ENCODE measurements around the gene DLGAP5. TPM values are rescaled to one million over a fixed set of nuclear protein-coding genes. Genes with fewer than 3 reads are reported as not detected.
A peak's percentile ranks its signal among the peaks of the same experiment; 100 is the strongest.

The DLGAP5 gene
- polyA plus RNA-seq, 4 donors = 0.81 to 13.2 (median 6.6) TPM

- H3K9me3 ChIP-seq (ENCODE audit: control insufficient read depth in 2 of 2, insufficient read depth in 1 of 2, low read depth in 1 of 2, low read length in 1 of 2) = peaks cover 0 to 11% of the 10 kb centered on the region in 2 donors
- no peak for FAIRE-seq
- 81 to 96% (median 90%) methylated on average over 7 of the region's 7 CpGs for WGBS, 3 donors
- peak overlapping the region in 1 of 3 donors; percentile 8 for H3K27ac ChIP-seq (ENCODE audit: low read depth in 1 of 3, low read length in 2 of 3)
- peaks cover 7 to 56% (median 27%) of the 10 kb centered on the region in 3 donors for H3K4me1 ChIP-seq (ENCODE audit: control insufficient read depth in 3 of 3, insufficient read depth in 2 of 3, low read depth in 1 of 3, low read length in 2 of 3)
- DNase-seq = no peak
- no peak overlapping the region for H3K4me3 ChIP-seq (ENCODE audit: low read depth in 1 of 3, low read length in 3 of 3)
- no peaks in the 10 kb centered on the region for H3K27me3 ChIP-seq (ENCODE audit: control insufficient read depth in 3 of 3, insufficient read depth in 3 of 3, low read length in 3 of 3)
- no peaks in the 10 kb centered on the region for H3K36me3 ChIP-seq (ENCODE audit: control insufficient read depth in 3 of 3, insufficient read depth in 2 of 3, low read depth in 1 of 3, low read length in 3 of 3)
Measured at GRCh38 chr14:55105991-55106390, 85.4 kb downstream of the DLGAP5 start.

DNA sequence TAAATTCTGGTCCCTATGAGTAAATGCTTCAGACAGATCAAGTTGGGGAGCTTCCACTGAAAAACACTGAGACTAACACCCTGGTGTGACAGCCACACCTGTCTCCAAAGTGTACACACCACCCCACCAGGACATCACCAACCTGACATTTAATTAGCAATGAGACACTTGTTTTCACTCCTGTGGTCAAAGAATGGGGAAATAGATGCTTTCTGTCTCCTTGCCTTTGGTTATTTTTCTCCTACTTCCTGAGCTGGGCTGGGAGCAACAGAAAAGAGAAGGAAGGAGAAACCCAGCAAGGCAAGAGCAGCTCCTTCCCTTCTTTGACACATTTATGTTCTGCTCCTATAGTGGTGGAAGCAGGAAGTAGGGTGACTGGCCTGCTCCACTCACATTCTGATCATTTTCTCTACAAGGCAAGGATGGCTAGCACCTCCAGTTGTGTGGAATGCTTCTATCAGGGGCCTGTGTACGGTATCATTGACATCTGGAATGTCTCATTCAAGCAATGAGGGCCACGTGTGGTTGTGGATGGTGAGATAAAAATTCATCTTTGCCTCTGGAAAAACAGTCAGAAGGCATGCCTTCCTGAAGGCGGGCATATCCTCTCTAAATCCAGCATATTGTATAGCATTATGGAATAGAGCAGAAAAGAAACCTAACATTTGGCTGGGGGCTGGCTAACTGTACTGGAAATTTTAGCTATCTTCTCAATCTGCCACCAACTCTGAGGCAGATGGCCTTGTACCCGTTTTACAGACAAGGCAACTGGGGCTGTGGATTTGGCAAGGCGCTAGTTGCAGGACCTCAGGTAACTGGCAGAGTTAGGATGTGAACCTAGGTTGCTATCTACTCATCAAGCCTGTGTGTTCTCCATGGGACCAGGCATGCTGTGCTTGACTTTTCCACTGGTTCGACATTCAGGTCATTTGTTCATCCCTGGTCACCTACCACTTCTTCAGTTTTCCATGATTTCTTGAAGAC is 87.1 kb downstream of the DLGAP5 start:
- DNase-seq = peak in 1 of 2 donors; percentile 44
- H3K9me3 ChIP-seq (ENCODE audit: control insufficient read depth in 2 of 2, insufficient read depth in 1 of 2, low read depth in 1 of 2, low read length in 1 of 2) = peaks cover 0 to 9% of the 10 kb centered on the region in 2 donors
- WGBS, 3 donors = 89 to 95% (median 93%) methylated on average over 6 of the region's 6 CpGs
- H3K27me3 ChIP-seq (ENCODE audit: control insufficient read depth in 3 of 3, insufficient read depth in 3 of 3, low read length in 3 of 3) = no peaks in the 10 kb centered on the region
- peak overlapping the region; percentile 94 to 100 (median 97) for H3K27ac ChIP-seq (ENCODE audit: low read depth in 1 of 3, low read length in 2 of 3)
- H3K4me3 ChIP-seq (ENCODE audit: low read depth in 1 of 3, low read length in 3 of 3) = no peak overlapping the region
- H3K4me1 ChIP-seq (ENCODE audit: control insufficient read depth in 3 of 3, insufficient read depth in 2 of 3, low read depth in 1 of 3, low read length in 2 of 3) = peaks cover 7 to 62% (median 37%) of the 10 kb centered on the region in 3 donors
- H3K36me3 ChIP-seq (ENCODE audit: control insufficient read depth in 3 of 3, insufficient read depth in 2 of 3, low read depth in 1 of 3, low read length in 3 of 3) = no peaks in the 10 kb centered on the region
- no peak for FAIRE-seq

- peak overlapping the region; percentile 94 to 100 (median 97) for H3K27ac ChIP-seq (ENCODE audit: low read depth in 1 of 3, low read length in 2 of 3)
- peaks cover 10 to 60% (median 40%) of the 10 kb centered on the region in 3 donors for H3K4me1 ChIP-seq (ENCODE audit: control insufficient read depth in 3 of 3, insufficient read depth in 2 of 3, low read depth in 1 of 3, low read length in 2 of 3)
- WGBS, 3 donors = 4 to 22% (median 8%) methylated on average over 13 of the region's 13 CpGs
- H3K36me3 ChIP-seq (ENCODE audit: control insufficient read depth in 3 of 3, insufficient read depth in 2 of 3, low read depth in 1 of 3, low read length in 3 of 3) = no peaks in the 10 kb centered on the region
- H3K9me3 ChIP-seq (ENCODE audit: control insufficient read depth in 2 of 2, insufficient read depth in 1 of 2, low read depth in 1 of 2, low read length in 1 of 2) = peaks cover 0 to 9% of the 10 kb centered on the region in 2 donors
- peak; percentile 96 to 99 for DNase-seq
- no peaks in the 10 kb centered on the region for H3K27me3 ChIP-seq (ENCODE audit: control insufficient read depth in 3 of 3, insufficient read depth in 3 of 3, low read length in 3 of 3)
- peak overlapping the region in 1 of 3 donors; percentile 25 for H3K4me3 ChIP-seq (ENCODE audit: low read depth in 1 of 3, low read length in 3 of 3)
- FAIRE-seq = no peak
Measured at GRCh38 chr14:55103005-55103640, 88.3 kb downstream of the DLGAP5 start.

- H3K36me3 ChIP-seq (ENCODE audit: control insufficient read depth in 3 of 3, insufficient read depth in 2 of 3, low read depth in 1 of 3, low read length in 3 of 3) = no peaks in the 10 kb centered on the region
- 2 to 5% (median 2%) methylated on average over 7 of the region's 7 CpGs for WGBS, 3 donors
- peaks cover 11 to 61% (median 42%) of the 10 kb centered on the region in 3 donors for H3K4me1 ChIP-seq (ENCODE audit: control insufficient read depth in 3 of 3, insufficient read depth in 2 of 3, low read depth in 1 of 3, low read length in 2 of 3)
- no peak overlapping the region for H3K4me3 ChIP-seq (ENCODE audit: low read depth in 1 of 3, low read length in 3 of 3)
- H3K27ac ChIP-seq (ENCODE audit: low read depth in 1 of 3, low read length in 2 of 3) = peak overlapping the region; percentile 94 to 100 (median 97)
- DNase-seq = peak; percentile 75 to 77
- peaks cover 0 to 9% of the 10 kb centered on the region in 2 donors for H3K9me3 ChIP-seq (ENCODE audit: control insufficient read depth in 2 of 2, insufficient read depth in 1 of 2, low read depth in 1 of 2, low read length in 1 of 2)
- H3K27me3 ChIP-seq (ENCODE audit: control insufficient read depth in 3 of 3, insufficient read depth in 3 of 3, low read length in 3 of 3) = no peaks in the 10 kb centered on the region
- no peak for FAIRE-seq
Measured at GRCh38 chr14:55102141-55102621, 89.2 kb downstream of the DLGAP5 start.

GRCh38 chr14:55101698-55102097 is 89.7 kb downstream of the DLGAP5 start:
- no peaks in the 10 kb centered on the region for H3K36me3 ChIP-seq (ENCODE audit: control insufficient read depth in 3 of 3, insufficient read depth in 2 of 3, low read depth in 1 of 3, low read length in 3 of 3)
- H3K27me3 ChIP-seq (ENCODE audit: control insufficient read depth in 3 of 3, insufficient read depth in 3 of 3, low read length in 3 of 3) = no peaks in the 10 kb centered on the region
- peaks cover 11 to 62% (median 43%) of the 10 kb centered on the region in 3 donors for H3K4me1 ChIP-seq (ENCODE audit: control insufficient read depth in 3 of 3, insufficient read depth in 2 of 3, low read depth in 1 of 3, low read length in 2 of 3)
- H3K9me3 ChIP-seq (ENCODE audit: control insufficient read depth in 2 of 2, insufficient read depth in 1 of 2, low read depth in 1 of 2, low read length in 1 of 2) = peaks cover 0 to 9% of the 10 kb centered on the region in 2 donors
- H3K27ac ChIP-seq (ENCODE audit: low read depth in 1 of 3, low read length in 2 of 3) = peak overlapping the region; percentile 94 to 100 (median 97)
- WGBS, 3 donors = 92 to 96% (median 95%) methylated on average over 5 of the region's 5 CpGs
- DNase-seq = no peak
- no peak for FAIRE-seq
- H3K4me3 ChIP-seq (ENCODE audit: low read depth in 1 of 3, low read length in 3 of 3) = no peak overlapping the region

GRCh38 chr14:55099756-55100155 is 91.6 kb downstream of the DLGAP5 start:
- Histone ChIP-seq H3K27ac (ENCODE audit: low read depth in 1 of 3, low read length in 2 of 3) (peak overlapping the region in 2 of 3 donors; percentile 12 to 24), H3K36me3 (ENCODE audit: control insufficient read depth in 3 of 3, insufficient read depth in 2 of 3, low read depth in 1 of 3, low read length in 3 of 3) (no peaks in the 10 kb centered on the region), H3K9me3 (ENCODE audit: control insufficient read depth in 2 of 2, insufficient read depth in 1 of 2, low read depth in 1 of 2, low read length in 1 of 2) (peaks cover 0 to 9% of the 10 kb centered on the region in 2 donors), H3K4me3 (ENCODE audit: low read depth in 1 of 3, low read length in 3 of 3) (no peak overlapping the region), H3K4me1 (ENCODE audit: control insufficient read depth in 3 of 3, insufficient read depth in 2 of 3, low read depth in 1 of 3, low read length in 2 of 3) (peaks cover 11 to 56% (median 39%) of the 10 kb centered on the region in 3 donors), H3K27me3 (ENCODE audit: control insufficient read depth in 3 of 3, insufficient read depth in 3 of 3, low read length in 3 of 3) (no peaks in the 10 kb centered on the region)
- 60 to 82% (median 79%) methylated on average over 2 of the region's 2 CpGs for WGBS, 3 donors
- DNase-seq = peak in 1 of 2 donors; percentile 60
- FAIRE-seq = no peak

DNA sequence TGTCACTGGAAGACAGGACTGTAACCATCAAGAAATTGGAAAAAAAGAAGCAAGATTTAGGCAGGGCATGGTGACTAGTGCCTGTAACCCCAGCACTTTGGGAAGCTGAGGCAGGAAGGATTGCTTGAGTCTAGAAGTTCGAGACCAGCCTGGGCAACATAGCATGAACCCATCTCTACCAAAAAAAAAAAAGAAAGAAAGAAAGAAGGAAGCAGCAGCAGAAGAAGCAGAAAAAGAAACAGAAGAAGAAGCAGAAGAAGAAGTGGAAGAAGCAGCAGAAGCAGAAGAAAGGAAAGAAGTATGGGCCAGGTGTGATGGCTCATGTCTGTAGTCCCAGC is 92.9 kb downstream of the DLGAP5 start:
- Histone ChIP-seq H3K27ac (ENCODE audit: low read depth in 1 of 3, low read length in 2 of 3) (peak overlapping the region; percentile 79 to 88 (median 86)), H3K27me3 (ENCODE audit: control insufficient read depth in 3 of 3, insufficient read depth in 3 of 3, low read length in 3 of 3) (no peaks in the 10 kb centered on the region), H3K36me3 (ENCODE audit: control insufficient read depth in 3 of 3, insufficient read depth in 2 of 3, low read depth in 1 of 3, low read length in 3 of 3) (peaks cover 0 to 4% (median 0%) of the 10 kb centered on the region in 3 donors), H3K4me3 (ENCODE audit: low read depth in 1 of 3, low read length in 3 of 3) (no peak overlapping the region), H3K9me3 (ENCODE audit: control insufficient read depth in 2 of 2, insufficient read depth in 1 of 2, low read depth in 1 of 2, low read length in 1 of 2) (no peaks in the 10 kb centered on the region), H3K4me1 (ENCODE audit: control insufficient read depth in 3 of 3, insufficient read depth in 2 of 3, low read depth in 1 of 3, low read length in 2 of 3) (peaks cover 6 to 44% (median 30%) of the 10 kb centered on the region in 3 donors)
- FAIRE-seq (no peak), DNase-seq (no peak)
- 72 to 88% (median 83%) methylated on average over 1 of the region's 1 CpG for WGBS, 3 donors

All from small intestine (tissue), 7 donors.